Esophagus squamous epithelium (tissue), 5 donors: ENCODE results near the gene HNF1A. TPM values are rescaled to one million over a fixed set of nuclear protein-coding genes. Genes with fewer than 3 reads are reported as not detected.

ENCODE experiments used
- DNase-seq: peaks from one replicate; lab custom pipeline; 2025; lab: John Stamatoyannopoulos, UW
- H3K27ac ChIP-seq, 4 donors: fragments of 200-600 bp; sonication (generic); one replicate each; pipeline ENCODE4 v1.5.1; 2016 to 2019; ENCODE audit warnings: mild to moderate bottlenecking in 1 of 4
- H3K27me3 ChIP-seq, 4 donors: fragments of 200-600 bp; sonication (generic); 1 replicate in 3 of 4; 2 replicates in 1 of 4; pipeline versions ENCODE4 v1.5.1 to v1.6.0; 2017 to 2021; ENCODE audit warnings: antibody characterized with exemption in 1 of 4
- H3K36me3 ChIP-seq, 3 donors: fragments of 200-600 bp; sonication (generic); one replicate each; pipeline ENCODE4 v1.5.1; 2016 to 2019
- H3K4me1 ChIP-seq, 3 donors: fragments of 200-600 bp; sonication (generic); one replicate each; pipeline ENCODE4 v1.5.1; 2017 to 2019
- H3K4me3 ChIP-seq, 4 donors: fragments of 200-600 bp; sonication (generic); 1 replicate in 3 of 4; 2 replicates in 1 of 4; pipeline ENCODE4 v1.5.1; 2016 to 2019; ENCODE audit warnings: mild to moderate bottlenecking in 2 of 4, moderate library complexity in 1 of 4
- H3K9me3 ChIP-seq, 3 donors: fragments of 200-600 bp; sonication (generic); one replicate each; pipeline ENCODE4 v1.5.1; 2016 to 2019
- POLR2A ChIP-seq, 4 donors: fragments of 450-650 bp; IDR thresholded peaks; one replicate each; pipeline ENCODE4 v1.6.1; 2017; ENCODE audit warnings: antibody characterized with exemption in 4 of 4, mild to moderate bottlenecking in 4 of 4, moderate library complexity in 3 of 4
- WGBS, 2 donors: methylation state at CpG; one replicate each; pipeline ENCODE4 v1.1.5; 2018; 5-methylcytosine and 5-hydroxymethylcytosine counted together
- intact Hi-C: fragments of 100-400 bp; cut with DNase I; formaldehyde crosslinking; loops from one replicate; pipeline ENCODE4 v1.15.0; 2022
- total RNA-seq, 4 donors: library from RNA; depleted of rRNA; stranded (reverse); fragments of >200 nt; gene quantifications; one replicate each; pipeline ENCODE4 v1.1.0, GENCODE V29; 2016
- TF ChIP-seq, protein P1 (sequence below), 6 experiments: fragments of 450-650 bp in 4 of 6; fragments of 200-600 bp in 2 of 6; sonication (generic) in 2 of 6; IDR thresholded peaks; one replicate each; pipeline ENCODE4 v1.5.1; 2016 to 2019; ENCODE audit warnings: antibody characterized with exemption in 6 of 6, mild to moderate bottlenecking in 4 of 6, moderate library complexity in 4 of 6
- donor health status: DM: yes; HTN: yes; CAD: no.

Gene HNF1A
- total RNA-seq, 4 donors from 2014 or later = not detected

DNA sequence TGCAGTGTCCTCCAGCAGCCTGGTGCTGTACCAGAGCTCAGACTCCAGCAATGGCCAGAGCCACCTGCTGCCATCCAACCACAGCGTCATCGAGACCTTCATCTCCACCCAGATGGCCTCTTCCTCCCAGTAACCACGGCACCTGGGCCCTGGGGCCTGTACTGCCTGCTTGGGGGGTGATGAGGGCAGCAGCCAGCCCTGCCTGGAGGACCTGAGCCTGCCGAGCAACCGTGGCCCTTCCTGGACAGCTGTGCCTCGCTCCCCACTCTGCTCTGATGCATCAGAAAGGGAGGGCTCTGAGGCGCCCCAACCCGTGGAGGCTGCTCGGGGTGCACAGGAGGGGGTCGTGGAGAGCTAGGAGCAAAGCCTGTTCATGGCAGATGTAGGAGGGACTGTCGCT is 22.7 kb downstream of the HNF1A start:
- WGBS, 2 donors = no CpG with 5 or more reads among the region's 11 CpGs
- no peaks in the 10 kb centered on the region for H3K27me3 ChIP-seq

DNA sequence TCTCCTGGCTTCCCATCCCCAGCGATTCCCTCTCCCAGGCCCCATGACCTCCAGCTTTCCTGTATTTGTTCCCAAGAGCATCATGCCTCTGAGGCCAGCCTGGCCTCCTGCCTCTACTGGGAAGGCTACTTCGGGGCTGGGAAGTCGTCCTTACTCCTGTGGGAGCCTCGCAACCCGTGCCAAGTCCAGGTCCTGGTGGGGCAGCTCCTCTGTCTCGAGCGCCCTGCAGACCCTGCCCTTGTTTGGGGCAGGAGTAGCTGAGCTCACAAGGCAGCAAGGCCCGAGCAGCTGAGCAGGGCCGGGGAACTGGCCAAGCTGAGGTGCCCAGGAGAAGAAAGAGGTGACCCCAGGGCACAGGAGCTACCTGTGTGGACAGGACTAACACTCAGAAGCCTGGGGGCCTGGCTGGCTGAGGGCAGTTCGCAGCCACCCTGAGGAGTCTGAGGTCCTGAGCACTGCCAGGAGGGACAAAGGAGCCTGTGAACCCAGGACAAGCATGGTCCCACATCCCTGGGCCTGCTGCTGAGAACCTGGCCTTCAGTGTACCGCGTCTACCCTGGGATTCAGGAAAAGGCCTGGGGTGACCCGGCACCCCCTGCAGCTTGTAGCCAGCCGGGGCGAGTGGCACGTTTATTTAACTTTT is 23.6 kb downstream of the HNF1A start:
- Histone ChIP-seq H3K4me1 (no peaks in the 10 kb centered on the region), H3K27me3 (no peaks in the 10 kb centered on the region), H3K9me3 (no peaks in the 10 kb centered on the region), H3K27ac (no peak overlapping the region), H3K4me3 (no peak overlapping the region), H3K36me3 (peaks cover 0 to 60% (median 25%) of the 10 kb centered on the region in 3 donors)
- TF ChIP-seq POLR2A (IDR thresholded peaks at IDR 0.05) = no peak
- TF ChIP-seq, protein P1, sequence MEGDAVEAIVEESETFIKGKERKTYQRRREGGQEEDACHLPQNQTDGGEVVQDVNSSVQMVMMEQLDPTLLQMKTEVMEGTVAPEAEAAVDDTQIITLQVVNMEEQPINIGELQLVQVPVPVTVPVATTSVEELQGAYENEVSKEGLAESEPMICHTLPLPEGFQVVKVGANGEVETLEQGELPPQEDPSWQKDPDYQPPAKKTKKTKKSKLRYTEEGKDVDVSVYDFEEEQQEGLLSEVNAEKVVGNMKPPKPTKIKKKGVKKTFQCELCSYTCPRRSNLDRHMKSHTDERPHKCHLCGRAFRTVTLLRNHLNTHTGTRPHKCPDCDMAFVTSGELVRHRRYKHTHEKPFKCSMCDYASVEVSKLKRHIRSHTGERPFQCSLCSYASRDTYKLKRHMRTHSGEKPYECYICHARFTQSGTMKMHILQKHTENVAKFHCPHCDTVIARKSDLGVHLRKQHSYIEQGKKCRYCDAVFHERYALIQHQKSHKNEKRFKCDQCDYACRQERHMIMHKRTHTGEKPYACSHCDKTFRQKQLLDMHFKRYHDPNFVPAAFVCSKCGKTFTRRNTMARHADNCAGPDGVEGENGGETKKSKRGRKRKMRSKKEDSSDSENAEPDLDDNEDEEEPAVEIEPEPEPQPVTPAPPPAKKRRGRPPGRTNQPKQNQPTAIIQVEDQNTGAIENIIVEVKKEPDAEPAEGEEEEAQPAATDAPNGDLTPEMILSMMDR (IDR thresholded peaks at IDR 0.05) = no peak
- intact Hi-C loops = loop anchor here (10.0 kb wide), 1 partner anchor 93 kb away; no protein-coding TSS in a partner anchor
- DNase-seq = no peak
- 69 to 85% methylated on average over 2 to 5 of the region's 16 CpGs for WGBS, 2 donors

More for the DNA sequence above, 22.7 kb downstream of the HNF1A start:
- intact Hi-C loops = loop anchor here (10.0 kb wide), 1 partner anchor 94 kb away; no protein-coding TSS in a partner anchor
- H3K4me1 ChIP-seq = no peaks in the 10 kb centered on the region
- no peak overlapping the region for H3K27ac ChIP-seq
- H3K9me3 ChIP-seq = no peaks in the 10 kb centered on the region
- no peak for TF ChIP-seq POLR2A (IDR thresholded peaks at IDR 0.05)
- TF ChIP-seq, protein P1 (IDR thresholded peaks at IDR 0.05) = no peak
- H3K36me3 ChIP-seq = peaks cover 0 to 51% (median 25%) of the 10 kb centered on the region in 3 donors
- no peak for DNase-seq
- no peak overlapping the region for H3K4me3 ChIP-seq

- TF ChIP-seq POLR2A (IDR thresholded peaks at IDR 0.05) = no peak
- TF ChIP-seq, protein P1 (IDR thresholded peaks at IDR 0.05) = no peak
- H3K27me3 ChIP-seq = no peaks in the 10 kb centered on the region
- no peak overlapping the region for H3K4me3 ChIP-seq
- 78 to 80% methylated on average over 1 to 2 of the region's 4 CpGs for WGBS, 2 donors
- no peak overlapping the region for H3K27ac ChIP-seq
- DNase-seq = no peak
- H3K4me1 ChIP-seq = peaks cover 0 to 10% (median 0%) of the 10 kb centered on the region in 3 donors
- no peaks in the 10 kb centered on the region for H3K9me3 ChIP-seq
- peaks cover 0 to 75% (median 25%) of the 10 kb centered on the region in 3 donors for H3K36me3 ChIP-seq
- intact Hi-C loops = loop anchor here (10.0 kb wide), 1 partner anchor 91 kb away; no protein-coding TSS in a partner anchor
These were observed 25.3 kb downstream of the HNF1A start for GRCh38 chr12:121003650-121004049.

- Histone ChIP-seq H3K27me3 (no peaks in the 10 kb centered on the region), H3K9me3 (no peaks in the 10 kb centered on the region), H3K27ac (no peak overlapping the region), H3K4me1 (peaks cover 3 to 17% (median 5%) of the 10 kb centered on the region in 3 donors), H3K36me3 (peaks cover 0 to 82% (median 25%) of the 10 kb centered on the region in 3 donors), H3K4me3 (no peak overlapping the region)
- intact Hi-C loops = loop anchor here (10.0 kb wide), 1 partner anchor 90 kb away; no protein-coding TSS in a partner anchor
- DNase-seq = no peak
- TF ChIP-seq, protein P1 (IDR thresholded peaks at IDR 0.05) = no peak
- no peak for TF ChIP-seq POLR2A (IDR thresholded peaks at IDR 0.05)
- 84 to 94% methylated on average over 11 of the region's 16 CpGs for WGBS, 2 donors
These were observed 26.0 kb downstream of the HNF1A start for GRCh38 chr12:121004253-121004815.

DNA sequence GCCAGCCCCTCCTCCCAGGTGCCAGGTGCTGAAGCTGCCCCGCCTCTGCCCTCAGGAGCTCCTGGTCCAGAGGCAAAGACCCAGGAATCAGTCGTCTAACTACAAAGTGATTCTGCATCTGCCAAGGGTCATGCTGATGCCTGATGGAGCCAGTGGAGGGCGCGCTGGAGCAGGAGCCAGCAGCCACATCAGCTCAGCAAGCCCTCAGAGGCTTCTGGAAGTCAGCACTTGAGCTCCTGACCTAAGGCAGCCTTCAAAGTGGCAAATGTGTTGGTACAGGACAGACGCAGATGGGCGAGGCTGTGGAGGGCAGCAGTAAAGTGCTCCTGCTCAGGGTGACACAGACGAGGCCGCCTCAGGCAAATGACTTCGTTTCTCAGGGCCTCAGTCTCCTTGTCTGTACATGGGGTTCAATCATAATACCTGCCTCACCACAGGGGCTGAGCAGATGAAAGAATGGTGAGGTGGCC is 27.0 kb downstream of the HNF1A start:
- intact Hi-C loops = loop anchor here (10.0 kb wide), 1 partner anchor 89 kb away; no protein-coding TSS in a partner anchor
- Histone ChIP-seq H3K9me3 (no peaks in the 10 kb centered on the region), H3K27ac (no peak overlapping the region), H3K4me3 (no peak overlapping the region), H3K27me3 (no peaks in the 10 kb centered on the region), H3K36me3 (peaks cover 0 to 92% (median 32%) of the 10 kb centered on the region in 3 donors), H3K4me1 (peaks cover 5 to 21% (median 7%) of the 10 kb centered on the region in 3 donors)
- no peak for DNase-seq
- TF ChIP-seq POLR2A (IDR thresholded peaks at IDR 0.05) = no peak
- TF ChIP-seq, protein P1 (IDR thresholded peaks at IDR 0.05) = peak in 5 of 6 experiments; percentile 35 to 70 (median 46)
- 72 to 75% methylated on average over 6 to 7 of the region's 9 CpGs for WGBS, 2 donors
